ENCODE measurements around the gene KLK4.

The KLK4 gene

DNA sequence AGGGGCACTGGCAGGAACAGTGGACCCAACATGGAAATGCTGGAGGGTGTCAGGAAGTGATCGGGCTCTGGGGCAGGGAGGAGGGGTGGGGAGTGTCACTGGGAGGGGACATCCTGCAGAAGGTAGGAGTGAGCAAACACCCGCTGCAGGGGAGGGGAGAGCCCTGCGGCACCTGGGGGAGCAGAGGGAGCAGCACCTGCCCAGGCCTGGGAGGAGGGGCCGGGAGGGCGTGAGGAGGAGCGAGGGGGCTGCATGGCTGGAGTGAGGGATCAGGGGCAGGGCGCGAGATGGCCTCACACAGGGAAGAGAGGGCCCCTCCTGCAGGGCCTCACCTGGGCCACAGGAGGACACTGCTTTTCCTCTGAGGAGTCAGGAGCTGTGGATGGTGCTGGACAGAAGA is 33.9 kb downstream of the KLK4 start:
- DNase-seq: no peak

DNA sequence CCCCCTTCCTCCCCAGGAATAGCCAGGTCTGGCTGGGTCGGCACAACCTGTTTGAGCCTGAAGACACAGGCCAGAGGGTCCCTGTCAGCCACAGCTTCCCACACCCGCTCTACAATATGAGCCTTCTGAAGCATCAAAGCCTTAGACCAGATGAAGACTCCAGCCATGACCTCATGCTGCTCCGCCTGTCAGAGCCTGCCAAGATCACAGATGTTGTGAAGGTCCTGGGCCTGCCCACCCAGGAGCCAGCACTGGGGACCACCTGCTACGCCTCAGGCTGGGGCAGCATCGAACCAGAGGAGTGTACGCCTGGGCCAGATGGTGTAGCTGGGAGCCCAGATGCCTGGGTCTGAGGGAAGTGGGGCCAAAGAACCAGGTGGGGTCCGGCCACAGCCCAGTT is 34.7 kb downstream of the KLK4 start:
- DNase-seq: no peak

DNA sequence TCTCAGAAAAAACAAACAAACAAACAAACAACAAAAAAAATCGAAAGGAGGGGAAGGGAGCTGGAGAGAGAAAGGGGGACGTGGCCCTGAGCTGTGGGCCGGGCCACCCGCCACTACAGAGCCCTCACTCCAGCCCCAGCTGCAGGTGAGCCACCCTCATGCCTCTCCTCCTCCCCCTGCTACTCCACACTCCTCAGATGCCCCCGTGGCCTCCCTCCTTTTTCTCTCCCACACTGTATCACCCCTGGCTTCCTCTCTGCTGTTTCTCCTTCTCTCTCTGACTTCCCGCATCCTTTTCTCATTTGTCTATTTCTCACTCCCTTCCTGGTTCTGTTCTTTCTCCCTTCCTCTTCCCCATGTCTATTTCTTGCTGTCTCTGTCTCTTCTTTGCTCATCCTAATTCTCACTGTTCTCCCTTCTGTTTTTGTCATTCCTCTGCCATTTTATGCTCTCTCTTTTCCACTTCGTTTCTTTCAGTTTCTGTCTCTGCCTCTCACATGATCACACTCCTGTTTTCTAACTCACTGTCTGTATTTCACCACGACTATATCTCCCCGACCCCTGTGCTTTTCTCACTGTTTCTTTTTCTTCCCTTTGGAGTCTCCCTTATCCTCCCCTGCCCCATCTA is 35.3 kb downstream of the KLK4 start:
- DNase-seq: no peak

DNA sequence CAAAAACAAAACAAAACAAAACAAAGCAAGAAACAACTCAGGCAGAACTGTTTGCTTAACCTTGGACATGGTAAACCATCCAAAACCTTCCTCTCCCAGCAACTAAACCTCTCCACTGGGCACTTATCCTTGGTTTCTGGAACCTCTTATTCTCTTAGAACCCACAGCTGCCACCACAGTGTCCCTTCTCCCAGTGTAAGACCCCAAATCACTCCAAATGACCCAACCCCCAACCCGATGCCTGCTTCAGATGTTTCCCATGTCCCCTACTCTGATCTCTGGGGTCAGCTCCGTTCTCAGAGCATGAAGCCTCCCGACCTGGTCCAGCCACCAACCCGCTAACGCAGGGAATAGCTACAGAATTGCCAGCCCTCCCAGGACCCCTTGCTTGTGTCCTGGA is 37.0 kb downstream of the KLK4 start:
- DNase-seq: no peak

DNA sequence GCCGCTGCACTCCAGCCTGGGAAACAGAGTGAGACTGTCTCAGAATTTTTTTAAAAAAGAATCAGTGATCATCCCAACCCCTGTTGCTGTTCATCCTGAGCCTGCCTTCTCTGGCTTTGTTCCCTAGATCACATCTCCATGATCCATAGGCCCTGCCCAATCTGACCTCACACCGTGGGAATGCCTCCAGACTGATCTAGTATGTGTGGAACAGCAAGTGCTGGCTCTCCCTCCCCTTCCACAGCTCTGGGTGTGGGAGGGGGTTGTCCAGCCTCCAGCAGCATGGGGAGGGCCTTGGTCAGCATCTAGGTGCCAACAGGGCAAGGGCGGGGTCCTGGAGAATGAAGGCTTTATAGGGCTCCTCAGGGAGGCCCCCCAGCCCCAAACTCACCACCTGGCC is 38.1 kb downstream of the KLK4 start, which contains the start of gene KLK2:
KLK2 (plus strand) TSS at position 384 of the 400 bp plus-strand sequence. CDS start 35 bp downstream, outside the sequence.
- no peak for DNase-seq

DNA sequence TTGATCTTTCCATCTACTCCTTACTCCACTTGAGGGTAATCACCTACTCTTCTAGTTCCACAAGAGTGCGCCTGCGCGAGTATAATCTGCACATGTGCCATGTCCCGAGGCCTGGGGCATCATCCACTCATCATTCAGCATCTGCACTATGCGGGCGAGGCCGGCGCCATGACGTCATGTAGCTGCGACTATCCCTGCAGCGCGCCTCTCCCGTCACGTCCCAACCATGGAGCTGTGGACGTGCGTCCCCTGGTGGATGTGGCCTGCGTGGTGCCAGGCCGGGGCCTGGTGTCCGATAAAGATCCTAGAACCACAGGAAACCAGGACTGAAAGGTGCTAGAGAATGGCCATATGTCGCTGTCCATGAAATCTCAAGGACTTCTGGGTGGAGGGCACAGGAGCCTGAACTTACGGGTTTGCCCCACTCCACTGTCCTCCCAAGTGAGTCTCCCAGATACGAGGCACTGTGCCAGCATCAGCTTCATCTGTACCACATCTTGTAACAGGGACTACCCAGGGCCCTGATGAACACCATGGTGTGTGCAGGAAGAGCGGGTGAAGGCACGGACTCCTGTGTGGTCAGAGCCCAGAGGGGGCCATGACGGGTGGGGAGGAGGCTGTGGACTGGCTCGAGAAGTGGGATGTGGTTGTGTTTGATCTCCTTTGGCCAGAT is 40.6 kb downstream of the KLK4 start:
- DNase-seq: no peak

DNA sequence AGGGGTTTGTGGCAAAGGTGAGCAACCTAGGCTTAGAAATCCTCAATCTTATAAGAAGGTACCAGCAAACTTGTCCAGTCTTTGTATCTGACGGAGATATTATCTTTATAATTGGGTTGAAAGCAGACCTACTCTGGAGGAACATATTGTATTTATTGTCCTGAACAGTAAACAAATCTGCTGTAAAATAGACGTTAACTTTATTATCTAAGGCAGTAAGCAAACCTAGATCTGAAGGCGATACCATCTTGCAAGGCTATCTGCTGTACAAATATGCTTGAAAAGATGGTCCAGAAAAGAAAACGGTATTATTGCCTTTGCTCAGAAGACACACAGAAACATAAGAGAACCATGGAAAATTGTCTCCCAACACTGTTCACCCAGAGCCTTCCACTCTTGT is 41.7 kb downstream of the KLK4 start:
- no peak for DNase-seq

DNA sequence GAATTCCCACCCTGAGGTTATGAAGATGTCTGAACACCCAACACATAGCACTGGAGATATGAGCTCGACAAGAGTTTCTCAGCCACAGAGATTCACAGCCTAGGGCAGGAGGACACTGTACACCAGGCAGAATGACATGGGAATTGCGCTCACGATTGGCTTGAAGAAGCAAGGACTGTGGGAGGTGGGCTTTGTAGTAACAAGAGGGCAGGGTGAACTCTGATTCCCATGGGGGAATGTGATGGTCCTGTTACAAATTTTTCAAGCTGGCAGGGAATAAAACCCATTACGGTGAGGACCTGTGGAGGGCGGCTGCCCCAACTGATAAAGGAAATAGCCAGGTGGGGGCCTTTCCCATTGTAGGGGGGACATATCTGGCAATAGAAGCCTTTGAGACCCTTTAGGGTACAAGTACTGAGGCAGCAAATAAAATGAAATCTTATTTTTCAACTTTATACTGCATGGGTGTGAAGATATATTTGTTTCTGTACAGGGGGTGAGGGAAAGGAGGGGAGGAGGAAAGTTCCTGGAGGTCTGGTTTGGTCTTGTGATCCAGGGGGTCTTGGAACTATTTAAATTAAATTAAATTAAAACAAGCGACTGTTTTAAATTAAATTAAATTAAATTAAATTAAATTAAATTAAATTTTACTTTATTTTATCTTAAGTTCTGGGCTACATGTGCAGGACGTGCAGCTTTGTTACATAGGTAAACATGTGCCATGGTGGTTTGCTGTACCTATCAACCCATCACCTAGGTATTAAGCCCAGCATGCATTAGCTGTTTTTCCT is 49.5 kb downstream of the KLK4 start:
- DNase-seq: no peak

DNA sequence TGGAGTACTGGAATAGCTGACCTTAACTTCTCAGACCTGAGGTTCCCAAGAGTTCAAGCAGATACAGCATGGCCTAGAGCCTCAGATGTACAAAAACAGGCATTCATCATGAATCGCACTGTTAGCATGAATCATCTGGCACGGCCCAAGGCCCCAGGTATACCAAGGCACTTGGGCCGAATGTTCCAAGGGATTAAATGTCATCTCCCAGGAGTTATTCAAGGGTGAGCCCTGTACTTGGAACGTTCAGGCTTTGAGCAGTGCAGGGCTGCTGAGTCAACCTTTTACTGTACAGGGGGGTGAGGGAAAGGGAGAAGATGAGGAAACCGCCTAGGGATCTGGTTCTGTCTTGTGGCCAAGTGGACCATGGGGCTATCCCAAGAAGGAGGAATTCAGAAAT is 50.2 kb downstream of the KLK4 start:
- no peak for DNase-seq

DNA sequence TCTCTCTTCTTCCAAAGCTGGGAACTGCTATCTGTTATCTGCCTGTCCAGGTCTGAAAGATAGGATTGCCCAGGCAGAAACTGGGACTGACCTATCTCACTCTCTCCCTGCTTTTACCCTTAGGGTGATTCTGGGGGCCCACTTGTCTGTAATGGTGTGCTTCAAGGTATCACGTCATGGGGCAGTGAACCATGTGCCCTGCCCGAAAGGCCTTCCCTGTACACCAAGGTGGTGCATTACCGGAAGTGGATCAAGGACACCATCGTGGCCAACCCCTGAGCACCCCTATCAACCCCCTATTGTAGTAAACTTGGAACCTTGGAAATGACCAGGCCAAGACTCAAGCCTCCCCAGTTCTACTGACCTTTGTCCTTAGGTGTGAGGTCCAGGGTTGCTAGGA is 51.3 kb downstream of the KLK4 start:
- DNase-seq: no peak

DNA sequence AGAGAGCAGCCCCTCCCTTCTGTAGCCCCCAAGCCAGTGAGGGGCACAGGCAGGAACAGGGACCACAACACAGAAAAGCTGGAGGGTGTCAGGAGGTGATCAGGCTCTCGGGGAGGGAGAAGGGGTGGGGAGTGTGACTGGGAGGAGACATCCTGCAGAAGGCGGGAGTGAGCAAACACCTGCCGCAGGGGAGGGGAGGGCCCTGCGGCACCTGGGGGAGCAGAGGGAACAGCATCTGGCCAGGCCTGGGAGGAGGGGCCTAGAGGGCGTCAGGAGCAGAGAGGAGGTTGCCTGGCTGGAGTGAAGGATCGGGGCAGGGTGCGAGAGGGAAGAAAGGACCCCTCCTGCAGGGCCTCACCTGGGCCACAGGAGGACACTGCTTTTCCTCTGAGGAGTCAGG is 52.3 kb downstream of the KLK4 start:
- DNase-seq: no peak

DNA sequence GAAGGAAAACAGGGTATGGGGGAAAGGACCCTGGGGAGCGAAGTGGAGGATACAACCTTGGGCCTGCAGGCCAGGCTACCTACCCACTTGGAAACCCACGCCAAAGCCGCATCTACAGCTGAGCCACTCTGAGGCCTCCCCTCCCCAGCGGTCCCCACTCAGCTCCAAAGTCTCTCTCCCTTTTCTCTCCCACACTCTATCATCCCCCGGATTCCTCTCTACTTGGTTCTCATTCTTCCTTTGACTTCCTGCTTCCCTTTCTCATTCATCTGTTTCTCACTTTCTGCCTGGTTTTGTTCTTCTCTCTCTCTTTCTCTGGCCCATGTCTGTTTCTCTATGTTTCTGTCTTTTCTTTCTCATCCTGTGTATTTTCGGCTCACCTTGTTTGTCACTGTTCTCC is 53.8 kb downstream of the KLK4 start:
- DNase-seq: no peak
